Uterus (tissue), 4 donors: ENCODE data around the gene NTN5. TPM values are rescaled to one million over a fixed set of nuclear protein-coding genes. Genes with fewer than 3 reads are reported as not detected.

ENCODE experiments used
- DNase-seq, 2 donors: peaks; one replicate each; pipeline ENCODE4 v3.0.0-alpha.2; 2019 to 2020
- H3K27ac ChIP-seq, 2 donors: fragments of 200-600 bp; sonication (generic); 1 replicate in 1 of 2; 2 replicates in 1 of 2; pipeline ENCODE4 v1.5.1; 2016 to 2018
- H3K27me3 ChIP-seq, 2 donors: fragments of 200-600 bp; sonication (generic); one replicate each; pipeline ENCODE4 v1.5.1; 2018 to 2019; ENCODE audit warnings: control low read depth in 1 of 2
- H3K36me3 ChIP-seq, 2 donors: fragments of 200-600 bp; sonication (generic); one replicate each; pipeline ENCODE4 v1.5.1; 2019; ENCODE audit warnings: control low read depth in 1 of 2
- H3K4me1 ChIP-seq, 2 donors: fragments of 200-600 bp; sonication (generic); one replicate each; pipeline ENCODE4 v1.5.1; 2018 to 2019; ENCODE audit warnings: control low read depth in 1 of 2
- H3K4me3 ChIP-seq, 2 donors: fragments of 200-600 bp; sonication (generic); 1 replicate in 1 of 2; 2 replicates in 1 of 2; pipeline ENCODE4 v1.5.1; 2018 to 2019; ENCODE audit warnings: mild to moderate bottlenecking in 1 of 2
- H3K9me3 ChIP-seq, 2 donors: fragments of 200-600 bp; sonication (generic); one replicate each; pipeline ENCODE4 v1.5.1; 2019; ENCODE audit warnings: control low read depth in 1 of 2
- POLR2A ChIP-seq, 2 donors: fragments of 450-650 bp; IDR thresholded peaks; one replicate each; pipeline ENCODE4 v1.6.1; 2016; ENCODE audit warnings: antibody characterized with exemption in 2 of 2, mild to moderate bottlenecking in 1 of 2, moderate library complexity in 1 of 2
- intact Hi-C: fragments of 100-400 bp; cut with DNase I; formaldehyde crosslinking; loops from one replicate; pipeline ENCODE4 v1.15.1; 2023; ENCODE audit warnings: low total_unique reads
- total RNA-seq, 4 donors: library from RNA; depleted of rRNA in 3 of 4; stranded (reverse); fragments of >200 nt in 3 of 4; gene quantifications; one replicate each; pipeline versions ENCODE4 v1.1.0 to v1.2.4, GENCODE V29; 2014 to 2023
- TF ChIP-seq, protein P1 (sequence below), 4 experiments: fragments of 200-600 bp in 2 of 4; fragments of 450-650 bp in 2 of 4; sonication (generic) in 2 of 4; IDR thresholded peaks; one replicate each; pipeline ENCODE4 v1.5.1; 2016 to 2019; ENCODE audit warnings: antibody characterized with exemption in 4 of 4, mild to moderate bottlenecking in 2 of 4, moderate library complexity in 1 of 4
- donor health status: DM: yes; HTN: yes; CAD: no.

The NTN5 gene
- total RNA-seq, 4 donors from 2014 or later: 1.1 to 4.1 TPM; not detected in 2

DNA sequence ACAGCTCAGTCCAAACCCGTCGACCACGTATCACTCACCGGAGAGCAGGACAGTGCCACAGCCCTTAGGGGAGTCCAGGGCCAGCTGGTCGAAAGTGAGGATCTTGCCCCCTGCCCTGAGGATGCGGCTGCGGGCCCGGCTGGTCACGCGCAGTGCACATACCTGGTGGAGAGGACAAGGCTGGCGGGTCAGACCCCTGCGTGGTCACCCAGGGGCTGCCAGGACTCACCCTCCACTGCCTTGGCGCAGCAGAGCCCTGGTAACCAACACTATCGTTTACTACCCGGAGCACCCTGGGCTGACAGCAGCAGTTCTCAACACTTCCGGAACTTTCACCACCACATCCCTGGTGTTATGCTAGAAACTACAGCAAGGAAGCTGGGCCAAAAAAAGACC is 56.8 kb downstream of the NTN5 start:
- no peaks in the 10 kb centered on the region for H3K9me3 ChIP-seq
- H3K36me3 ChIP-seq: no peaks in the 10 kb centered on the region
- H3K4me1 ChIP-seq: peaks cover 8 to 11% of the 10 kb centered on the region in 2 donors
- no peak overlapping the region for H3K4me3 ChIP-seq
- no peak for TF ChIP-seq POLR2A (IDR thresholded peaks at IDR 0.05)
- TF ChIP-seq, protein P1, sequence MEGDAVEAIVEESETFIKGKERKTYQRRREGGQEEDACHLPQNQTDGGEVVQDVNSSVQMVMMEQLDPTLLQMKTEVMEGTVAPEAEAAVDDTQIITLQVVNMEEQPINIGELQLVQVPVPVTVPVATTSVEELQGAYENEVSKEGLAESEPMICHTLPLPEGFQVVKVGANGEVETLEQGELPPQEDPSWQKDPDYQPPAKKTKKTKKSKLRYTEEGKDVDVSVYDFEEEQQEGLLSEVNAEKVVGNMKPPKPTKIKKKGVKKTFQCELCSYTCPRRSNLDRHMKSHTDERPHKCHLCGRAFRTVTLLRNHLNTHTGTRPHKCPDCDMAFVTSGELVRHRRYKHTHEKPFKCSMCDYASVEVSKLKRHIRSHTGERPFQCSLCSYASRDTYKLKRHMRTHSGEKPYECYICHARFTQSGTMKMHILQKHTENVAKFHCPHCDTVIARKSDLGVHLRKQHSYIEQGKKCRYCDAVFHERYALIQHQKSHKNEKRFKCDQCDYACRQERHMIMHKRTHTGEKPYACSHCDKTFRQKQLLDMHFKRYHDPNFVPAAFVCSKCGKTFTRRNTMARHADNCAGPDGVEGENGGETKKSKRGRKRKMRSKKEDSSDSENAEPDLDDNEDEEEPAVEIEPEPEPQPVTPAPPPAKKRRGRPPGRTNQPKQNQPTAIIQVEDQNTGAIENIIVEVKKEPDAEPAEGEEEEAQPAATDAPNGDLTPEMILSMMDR (IDR thresholded peaks at IDR 0.05): no peak
- DNase-seq: no peak
- intact Hi-C loops: loop anchor here (10.0 kb wide), 2 partner anchors 121 to 1131 kb away; partner anchors contain the start of gene KPTN
- no peaks in the 10 kb centered on the region for H3K27me3 ChIP-seq
- no peak overlapping the region for H3K27ac ChIP-seq

DNA sequence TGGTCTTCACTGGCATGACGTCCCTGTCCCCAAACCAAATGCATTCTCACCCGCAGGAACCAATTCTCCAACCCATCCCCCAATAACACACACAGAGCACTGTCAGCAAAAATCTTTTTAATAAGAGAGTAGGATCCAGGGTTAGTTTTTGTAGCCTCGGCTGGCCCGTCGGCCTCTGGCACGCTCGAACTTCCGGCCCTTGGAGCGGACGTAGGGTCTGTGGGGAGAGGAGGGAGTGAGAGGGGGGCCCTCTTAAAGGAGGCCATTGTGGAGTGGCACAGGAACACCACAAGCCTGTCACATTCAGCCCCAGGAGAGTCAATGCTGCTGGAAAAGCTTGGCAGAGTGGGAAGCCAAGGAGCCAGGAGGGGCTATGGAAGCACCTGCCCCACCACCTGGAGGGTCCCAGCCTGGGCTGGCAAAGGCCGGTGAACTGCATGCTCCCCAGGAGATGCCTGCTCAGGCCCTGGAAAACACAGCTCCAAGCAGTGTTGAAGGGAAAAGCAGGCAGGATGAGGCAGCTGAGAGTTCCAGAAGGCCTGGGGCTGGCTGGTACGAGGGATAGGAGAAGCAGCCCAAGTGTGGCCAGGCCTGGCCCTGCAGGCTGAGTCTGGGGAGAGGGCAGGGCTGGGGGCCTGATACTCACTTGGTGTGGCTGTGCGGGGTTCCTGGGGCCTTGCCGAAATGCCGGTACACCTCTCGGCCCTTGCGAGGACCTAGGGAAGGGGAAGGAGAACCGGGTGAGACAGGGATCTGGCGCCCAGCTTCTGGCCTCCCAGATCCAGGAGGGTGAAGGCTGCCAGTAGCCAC is 57.4 kb downstream of the NTN5 start:
- Histone ChIP-seq H3K27ac (no peak overlapping the region), H3K9me3 (no peaks in the 10 kb centered on the region), H3K4me3 (no peak overlapping the region), H3K4me1 (peaks cover 8 to 11% of the 10 kb centered on the region in 2 donors), H3K27me3 (no peaks in the 10 kb centered on the region), H3K36me3 (no peaks in the 10 kb centered on the region)
- intact Hi-C loops: loop anchor here (10.0 kb wide), 2 partner anchors 121 to 1131 kb away; partner anchors contain the start of gene KPTN
- no peak for DNase-seq
- no peak for TF ChIP-seq POLR2A (IDR thresholded peaks at IDR 0.05)
- TF ChIP-seq, protein P1 (IDR thresholded peaks at IDR 0.05): no peak

DNA sequence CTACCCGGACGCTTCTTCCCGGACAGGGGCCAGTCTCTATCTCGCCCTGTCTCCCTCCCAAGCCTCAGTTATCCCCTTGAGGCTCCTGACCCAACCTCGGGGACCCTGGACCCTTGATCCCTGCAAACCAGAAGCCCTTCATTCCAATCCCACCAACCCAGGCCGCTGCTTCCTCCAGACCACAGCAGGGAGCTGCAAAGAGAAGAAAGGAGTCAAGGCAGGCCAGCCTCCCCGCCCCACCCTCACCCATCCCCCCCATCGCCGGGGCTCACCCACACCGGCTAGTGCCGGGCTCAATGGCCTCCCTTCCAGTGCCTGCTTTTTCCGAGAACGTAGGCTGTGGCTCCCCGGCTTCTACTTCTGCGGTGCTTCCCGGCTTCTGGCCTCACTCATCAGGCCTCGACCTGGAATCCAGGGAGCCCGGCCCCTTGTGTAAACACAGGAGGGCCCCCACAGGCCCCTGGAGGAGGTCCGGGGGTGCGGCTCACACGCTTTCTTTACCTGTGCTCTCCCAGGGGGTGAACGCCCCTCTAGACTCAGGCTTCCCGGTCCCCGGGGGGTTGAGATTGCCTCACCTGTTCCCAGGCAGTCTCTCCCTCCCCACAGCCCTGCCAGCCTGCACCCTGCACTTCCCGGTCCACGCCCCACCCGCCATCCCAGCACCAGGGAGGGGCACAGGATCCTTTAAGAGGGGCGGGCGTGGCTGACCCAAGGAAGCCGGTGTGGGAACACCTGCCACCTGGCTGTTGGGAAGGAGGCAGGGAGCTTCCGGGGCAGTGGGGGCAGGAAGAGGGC is 58.2 kb downstream of the NTN5 start, which contains the start of gene FAM83E:
Gene FAM83E, minus strand, starts transcription at position 641 of the 795 bp plus-strand sequence. CDS start 1,704 bp downstream, outside the sequence.
- Histone ChIP-seq H3K36me3 (no peaks in the 10 kb centered on the region), H3K27me3 (no peaks in the 10 kb centered on the region), H3K4me1 (peaks cover 8 to 11% of the 10 kb centered on the region in 2 donors), H3K9me3 (no peaks in the 10 kb centered on the region), H3K4me3 (no peak within 1 kb of the TSS), H3K27ac (no peak within 1 kb of the TSS)
- TF ChIP-seq, protein P1 (IDR thresholded peaks at IDR 0.05): no peak
- peak in 1 of 2 donors; percentile 16 for TF ChIP-seq POLR2A (IDR thresholded peaks at IDR 0.05)
- DNase-seq: no peak
- intact Hi-C loops: loop anchor here (10.0 kb wide), 2 partner anchors 120 to 1130 kb away; partner anchors contain the start of gene KPTN

DNA sequence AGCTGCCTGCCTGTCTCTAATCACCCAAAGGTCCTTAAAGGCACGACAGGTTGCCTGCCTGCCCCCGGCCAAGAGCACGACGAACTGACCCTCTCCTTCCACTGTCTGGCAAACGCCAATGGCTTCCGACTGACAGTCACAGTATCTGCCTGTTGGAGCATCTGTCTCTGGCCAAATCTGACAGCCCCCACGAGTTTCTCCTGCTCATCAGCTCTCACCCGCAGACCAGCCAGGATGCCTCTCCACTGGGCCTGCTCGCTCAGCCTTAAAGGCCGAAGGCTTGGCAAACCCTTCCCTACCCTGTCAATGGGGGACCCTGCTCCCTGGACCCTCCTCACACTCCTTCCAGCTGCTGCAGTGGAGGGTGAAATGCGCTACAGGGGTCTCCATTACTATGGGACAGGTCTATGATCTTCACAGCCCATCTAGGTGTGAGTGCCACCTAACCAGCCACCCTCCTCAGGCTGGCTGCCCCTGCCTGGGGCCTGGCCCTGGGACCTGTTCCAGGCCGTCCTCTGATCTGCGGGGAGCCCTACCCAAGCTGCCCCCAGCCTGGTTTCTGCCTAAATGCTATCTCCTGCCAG is 58.9 kb downstream of the NTN5 start:
- Histone ChIP-seq H3K27ac (no peak overlapping the region), H3K4me3 (no peak overlapping the region), H3K27me3 (no peaks in the 10 kb centered on the region), H3K4me1 (peaks cover 8 to 11% of the 10 kb centered on the region in 2 donors), H3K9me3 (no peaks in the 10 kb centered on the region), H3K36me3 (no peaks in the 10 kb centered on the region)
- intact Hi-C loops: loop anchor here (10.0 kb wide), 2 partner anchors 119 to 1129 kb away; partner anchors contain the start of gene KPTN
- DNase-seq: no peak
- TF ChIP-seq, protein P1 (IDR thresholded peaks at IDR 0.05): no peak
- TF ChIP-seq POLR2A (IDR thresholded peaks at IDR 0.05): no peak
